ENCODE measurements around the gene PRLR. TPM values are rescaled to one million over a fixed set of nuclear protein-coding genes. Genes with fewer than 3 reads are reported as not detected.

PRLR gene
- total and polyA plus RNA-seq, 2 experiments from 2014 or later = 0.31 to 2.2 TPM

GRCh38 chr5:35082530-35082929 is 147.8 kb downstream of the PRLR start:
- ATAC-seq = no peak
- peaks cover 2% of the 10 kb centered on the region for H3K27me3 Mint-ChIP-seq (ENCODE audit: insufficient read depth, low read depth, poor library complexity)
- Histone ChIP-seq H3K27ac (ENCODE audit: low read depth) (no peak overlapping the region), H2AFZ (no peak overlapping the region), H3K36me3 (ENCODE audit: insufficient read depth) (no peaks in the 10 kb centered on the region), H3F3A (replicated peaks; ENCODE audit: low read depth) (no peaks in the 10 kb centered on the region), H3K4me1 (ENCODE audit: insufficient read depth) (no peaks in the 10 kb centered on the region), H4K20me1 (replicated peaks; ENCODE audit: insufficient read depth) (no peaks in the 10 kb centered on the region), H3K9me2 (ENCODE audit: insufficient read depth) (no peaks in the 10 kb centered on the region), H3K4me3 (no peak overlapping the region), H3K27me3 (ENCODE audit: insufficient read depth) (no peaks in the 10 kb centered on the region), H3K4me2 (no peak overlapping the region), H3K79me2 (replicated peaks; ENCODE audit: insufficient read depth) (no peaks in the 10 kb centered on the region)
- no peaks in the 10 kb centered on the region for H3K36me3 Mint-ChIP-seq (ENCODE audit: low read depth)
- H3K4me1 Mint-ChIP-seq = no peaks in the 10 kb centered on the region
- no peak overlapping the region for H3K4me3 Mint-ChIP-seq
- DNase-seq (ENCODE audit: low spot score) = no peak
- TF ChIP-seq ETS1 (IDR thresholded peaks at IDR 0.05) (no peak), EZH2phosphoT487 (IDR thresholded peaks at IDR 0.05; ENCODE audit: unreplicated experiment) (no peak), CREB1 (CRISPR knock-in tag; IDR thresholded peaks at IDR 0.05; ENCODE audit: low read depth) (no peak)
- H3K9me3 Mint-ChIP-seq = peaks cover 10% of the 10 kb centered on the region; the same call in 1 of the 3 replicates
- no peak overlapping the region for H3K27ac Mint-ChIP-seq

DNA sequence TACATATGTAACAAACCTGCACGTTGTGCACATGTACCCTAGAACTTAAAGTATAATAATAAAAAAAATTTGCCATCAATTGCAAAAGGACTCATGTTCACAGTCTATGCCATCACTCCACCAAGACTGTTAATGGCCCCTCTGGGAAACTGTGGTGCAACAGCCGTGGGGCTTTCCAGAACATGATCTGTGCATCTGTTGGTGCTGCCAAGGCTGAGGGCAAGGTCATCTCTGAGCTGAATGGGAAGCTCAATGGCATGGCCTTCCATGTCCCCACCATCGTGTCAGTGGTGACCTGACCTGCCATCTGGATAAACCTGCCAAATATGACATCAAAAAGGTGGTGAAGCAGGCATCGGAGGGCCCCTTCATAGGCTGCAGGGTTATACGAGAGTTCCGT is 149.2 kb downstream of the PRLR start:
- H3K36me3 ChIP-seq (ENCODE audit: insufficient read depth) = no peaks in the 10 kb centered on the region
- no peak overlapping the region for H3K4me3 ChIP-seq
- H3K36me3 Mint-ChIP-seq (ENCODE audit: low read depth) = no peaks in the 10 kb centered on the region
- no peaks in the 10 kb centered on the region for H3K9me2 ChIP-seq (ENCODE audit: insufficient read depth)
- no peak for ATAC-seq
- H3K4me1 Mint-ChIP-seq = no peaks in the 10 kb centered on the region
- H3K4me3 Mint-ChIP-seq = no peak overlapping the region
- H3K9me3 Mint-ChIP-seq = peaks cover 10% of the 10 kb centered on the region; the same call in 1 of the 3 replicates
- no peaks in the 10 kb centered on the region for H3K79me2 ChIP-seq (replicated peaks; ENCODE audit: insufficient read depth)
- no peaks in the 10 kb centered on the region for H3K4me1 ChIP-seq (ENCODE audit: insufficient read depth)
- H3K4me2 ChIP-seq = no peak overlapping the region
- no peaks in the 10 kb centered on the region for H3K27me3 ChIP-seq (ENCODE audit: insufficient read depth)
- no peak overlapping the region for H3K27ac Mint-ChIP-seq
- H2AFZ ChIP-seq = no peak overlapping the region
- no peak for TF ChIP-seq JUNB (IDR thresholded peaks at IDR 0.05; ENCODE audit: unreplicated experiment)
- no peak for TF ChIP-seq EZH2 (IDR thresholded peaks at IDR 0.05; ENCODE audit: low read depth, unreplicated experiment)
- no peak for TF ChIP-seq NANOG (IDR thresholded peaks at IDR 0.05; ENCODE audit: borderline replicate concordance)
- no peak for TF ChIP-seq CTCF (conservative IDR thresholded peaks at IDR 0.05; ENCODE audit: low read depth in 2 of 2)
- TF ChIP-seq REST (IDR thresholded peaks at IDR 0.05; ENCODE audit: unreplicated experiment) = no peak
- no peaks in the 10 kb centered on the region for H4K20me1 ChIP-seq (replicated peaks; ENCODE audit: insufficient read depth)
- no peak for DNase-seq (ENCODE audit: low spot score)
- H3F3A ChIP-seq (replicated peaks; ENCODE audit: low read depth) = no peaks in the 10 kb centered on the region
- peaks cover 2% of the 10 kb centered on the region for H3K27me3 Mint-ChIP-seq (ENCODE audit: insufficient read depth, low read depth, poor library complexity)
- no peak overlapping the region for H3K27ac ChIP-seq (ENCODE audit: low read depth)
